HG02642 (cell line): ENCODE data around the gene COMMD7.

Source experiments
- ATAC-seq: cut with Tn5 transposase; IDR thresholded peaks from one replicate; pipeline ENCODE4 v1.9.1; 2021; ENCODE audit warnings: mild to moderate bottlenecking; ENCODE audit not compliant: unreplicated experiment, poor library complexity

Gene COMMD7

DNA sequence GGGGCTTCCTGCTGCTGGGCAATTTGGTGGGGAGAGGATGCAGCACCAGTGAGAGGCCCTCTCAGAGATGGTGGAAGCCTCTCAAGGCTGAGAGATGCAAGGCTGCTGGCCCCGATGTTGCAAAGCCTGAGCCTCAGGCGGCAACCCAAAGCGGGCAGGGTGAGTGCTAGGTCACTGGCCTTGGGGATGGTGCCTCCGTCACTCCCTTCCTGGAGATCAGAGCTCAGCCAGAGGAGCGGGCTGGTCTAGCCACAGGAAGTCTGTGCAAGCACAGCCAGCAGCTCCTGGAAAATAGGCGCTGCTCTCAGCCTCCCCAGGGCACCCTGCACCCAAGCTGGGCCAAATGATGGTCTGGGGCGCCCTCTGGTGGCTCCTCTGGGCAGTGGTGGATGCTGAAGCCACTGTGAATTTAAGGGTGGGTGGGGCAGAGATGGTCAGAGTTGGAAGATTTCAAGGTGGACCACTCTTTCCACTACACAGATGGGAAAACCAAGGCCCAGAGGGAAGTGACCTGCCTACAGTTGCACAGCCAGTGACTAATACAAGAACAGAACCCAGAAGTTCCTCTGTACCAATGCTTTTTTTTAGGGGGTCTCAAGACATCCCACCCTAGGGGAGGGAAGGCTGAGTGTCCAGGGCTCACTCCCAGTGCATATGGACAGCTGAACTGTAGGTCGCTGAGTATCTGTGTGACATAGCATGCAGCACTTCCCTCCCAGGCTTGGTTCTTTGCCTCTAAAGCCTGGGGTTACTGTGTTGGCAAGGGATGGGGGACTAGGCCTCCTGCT lies 90.3 kb downstream of the COMMD7 start:
- peak; percentile 80 for ATAC-seq
